K562 (cell line): ENCODE measurements around the gene NRF1. TPM values are rescaled to one million over a fixed set of nuclear protein-coding genes. Genes with fewer than 3 reads are reported as not detected.

ENCODE experiments used
- BMI1 ChIP-seq: fragments of 150-350 bp; IDR thresholded peaks from 2 replicates; pipeline ENCODE4 v1.6.1; 2014; ENCODE audit warnings: low read length
- CBFA2T2 ChIP-seq: fragments of 450-650 bp; conservative IDR thresholded peaks from 2 replicates; pipeline ENCODE4 v1.6.1; 2017; ENCODE audit warnings: mild to moderate bottlenecking
- MAFF ChIP-seq: IDR thresholded peaks from 2 replicates; pipeline ENCODE4 v1.6.1; 2012; ENCODE audit warnings: low read length, improper control_type of control experiment
- MYBL2 ChIP-seq, 2 experiments: fragments of 450-650 bp in 1 of 2; sonication (generic) in 1 of 2; formaldehyde crosslinking in 1 of 2; IDR thresholded peaks; 2 replicates each; pipeline versions ENCODE4 v1.6.1 to v1.8.1; 2017 to 2022; ENCODE audit warnings: borderline replicate concordance in 1 of 2, inconsistent platforms in 1 of 2, low read depth in 1 of 2, mild to moderate bottlenecking in 1 of 2, missing genetic modification reagents in 1 of 2, moderate library complexity in 1 of 2
- NFXL1 ChIP-seq: fragments of 450-650 bp; formaldehyde crosslinking; IDR thresholded peaks from 2 replicates; pipeline ENCODE4 v1.4.0; 2021; ENCODE audit warnings: mild to moderate bottlenecking
- NONO ChIP-seq, 2 experiments: fragments of 200-400 bp in 1 of 2; fragments of 450-650 bp in 1 of 2; formaldehyde crosslinking in 1 of 2; IDR thresholded peaks; 2 replicates each; pipeline ENCODE4 v1.6.1; 2017; ENCODE audit warnings: low read depth in 2 of 2, mild to moderate bottlenecking in 2 of 2, moderate library complexity in 2 of 2, low read length in 1 of 2
- PHF8 ChIP-seq: fragments of 200-600 bp; sonication (generic); IDR thresholded peaks from 2 replicates; pipeline ENCODE4 v1.6.1; 2012; ENCODE audit warnings: mixed run types, mild to moderate bottlenecking, inconsistent platforms, low read length, moderate library complexity, borderline replicate concordance
- POU5F1 ChIP-seq: fragments of 150-350 bp; IDR thresholded peaks from 2 replicates; pipeline ENCODE4 v1.6.1; 2014; ENCODE audit warnings: borderline replicate concordance, low read length, low read depth, mild to moderate bottlenecking; ENCODE audit not compliant: partially characterized antibody
- RBM14 ChIP-seq: fragments of 200-400 bp; formaldehyde crosslinking; IDR thresholded peaks from 2 replicates; pipeline ENCODE4 v1.6.1; 2018; ENCODE audit warnings: low read depth, mild to moderate bottlenecking, low read length, moderate library complexity, borderline replicate concordance; ENCODE audit not compliant: insufficient read depth
- RREB1 ChIP-seq: fragments of 250-450 bp; sonication (Bioruptor Pico); IDR thresholded peaks from 2 replicates; pipeline ENCODE4 v1.4.0; 2020
- SIRT6 ChIP-seq: IDR thresholded peaks from one replicate; pipeline ENCODE4 v1.6.1; 2012; ENCODE audit warnings: low read depth, mild to moderate bottlenecking, control low read depth, inconsistent platforms, low read length, moderate library complexity
- SNRNP70 ChIP-seq: fragments of 200-400 bp; formaldehyde crosslinking; optimal IDR thresholded peaks from 2 replicates; pipeline ENCODE3; 2017; ENCODE audit warnings: low read depth, low read length
- SOX6 ChIP-seq: fragments of 450-650 bp; IDR thresholded peaks from 2 replicates; pipeline ENCODE4 v1.6.1; 2014; ENCODE audit warnings: mild to moderate bottlenecking
- TEAD2 ChIP-seq: fragments of 450-650 bp; IDR thresholded peaks from 2 replicates; pipeline ENCODE4 v1.6.1; 2016; ENCODE audit warnings: missing genetic modification characterization, control low read depth, missing compliant biosample characterization
- ZMIZ1 ChIP-seq, 2 experiments: fragments of 150-350 bp in 1 of 2; IDR thresholded peaks; 2 replicates each; pipeline ENCODE4 v1.6.1; 2012 to 2016; ENCODE audit warnings: low read depth in 2 of 2, low read length in 2 of 2, mild to moderate bottlenecking in 1 of 2, moderate library complexity in 1 of 2
- ZNF175 ChIP-seq: fragments of 200-800 bp; sonication (Bioruptor generic); IDR thresholded peaks from 2 replicates; pipeline ENCODE4 v1.6.1; 2016; ENCODE audit warnings: low read depth, mild to moderate bottlenecking, missing genetic modification characterization, missing compliant biosample characterization
- ZNF639 ChIP-seq, 2 experiments: fragments of 200-800 bp in 1 of 2; sonication (Bioruptor generic) in 1 of 2; sonication (generic) in 1 of 2; formaldehyde crosslinking in 1 of 2; IDR thresholded peaks in 1 of 2; conservative IDR thresholded peaks in 1 of 2; 2 replicates each; pipeline versions ENCODE4 v1.5.0 to v1.6.1; 2016 to 2020; ENCODE audit warnings: missing compliant biosample characterization in 1 of 2, missing genetic modification characterization in 1 of 2, missing genetic modification reagents in 1 of 2
- polyA plus RNA-seq, 8 experiments: library from polyadenylated mRNA; depleted of rRNA in 4 of 8; stranded (reverse) in 5 of 8; unstranded in 3 of 8; fragments of >200 nt; fragmentation: Nextera tagmentation in 2 of 8; fragmentation: Illumina TruSeq in 1 of 8; extraction: Ambion mirVana in 2 of 8; extraction: Trizol in 1 of 8; gene quantifications; 2 replicates each; pipeline versions ENCODE4 v1.2.1 to v1.2.3, GENCODE V29; 2011 to 2014; ENCODE audit warnings: inconsistent platforms in 1 of 8, missing spikeins in 1 of 8
- total RNA-seq, 7 experiments: library from RNA; depleted of rRNA in 6 of 7; stranded (reverse); fragments of >200 nt in 6 of 7; fragmentation: Illumina TruSeq in 2 of 7; extraction: Trizol in 2 of 7; gene quantifications; 2 replicates each; pipeline versions ENCODE4 v1.2.1 to v1.2.3, GENCODE V29; 2011 to 2021; ENCODE audit warnings: low replicate concordance in 1 of 7

The NRF1 gene
- total and polyA plus RNA-seq, 9 of the 15 experiments (the other 6 are each of a cell fraction or from before 2014, with no cell fraction given) = 8.6 to 28.8 (median 20.3) TPM

- TF ChIP-seq ZMIZ1 (IDR thresholded peaks at IDR 0.05; ENCODE audit: low read depth in 2 of 2, low read length in 2 of 2) (no peak), PHF8 (no peak), ZNF639 (CRISPR knock-in tag; conservative IDR thresholded peaks at IDR 0.05 in 1 of 2, IDR thresholded peaks at IDR 0.05 in 1 of 2) (no peak), NFXL1 (no peak), MYBL2 (IDR thresholded peaks at IDR 0.05; ENCODE audit: low read depth) (peak; percentile 77), MYBL2 (CRISPR knock-in tag; IDR thresholded peaks at IDR 0.05; ENCODE audit: borderline replicate concordance) (no peak), POU5F1 (no peak), RREB1 (CRISPR knock-in tag) (no peak), TEAD2 (no peak), NONO (IDR thresholded peaks at IDR 0.05; ENCODE audit: low read depth in 2 of 2, low read length in 1 of 2) (no peak), SIRT6 (no peak), RBM14 (no peak), BMI1 (no peak), CBFA2T2 (no peak), ZNF175 (no peak), MAFF (no peak), SNRNP70 (no peak), SOX6 (peak; percentile 7; the same call in 1 of the 2 replicates)
These were observed 5.0 kb downstream of the NRF1 start (continued) for GRCh38 chr7:129616530-129616929.
